GM21528 (cell line): ENCODE data around the gene A2ML1.
"Not testable (repeated sequence)": the region's sequence is repeated elsewhere in the genome, so short reads cannot be mapped to it uniquely, and the experiment has no call there.

ENCODE experiments used
- ATAC-seq: cut with Tn5 transposase; IDR thresholded peaks from one replicate; pipeline ENCODE4 v1.9.1; 2021; ENCODE audit warnings: mild to moderate bottlenecking, moderate library complexity; ENCODE audit not compliant: unreplicated experiment, low FRiP score

A2ML1 gene

GRCh38 chr12:8903646-8904045 is 81.2 kb downstream of the A2ML1 start:
- no peak for ATAC-seq

GRCh38 chr12:8904665-8905064 is 82.2 kb downstream of the A2ML1 start:
- no peak for ATAC-seq

- ATAC-seq = no peak
These were observed 83.1 kb downstream of the A2ML1 start for GRCh38 chr12:8905546-8905945.

- ATAC-seq = no peak
These were observed 84.1 kb downstream of the A2ML1 start for GRCh38 chr12:8906266-8907180.

GRCh38 chr12:8907513-8907912 is 85.1 kb downstream of the A2ML1 start:
- no peak for ATAC-seq

DNA sequence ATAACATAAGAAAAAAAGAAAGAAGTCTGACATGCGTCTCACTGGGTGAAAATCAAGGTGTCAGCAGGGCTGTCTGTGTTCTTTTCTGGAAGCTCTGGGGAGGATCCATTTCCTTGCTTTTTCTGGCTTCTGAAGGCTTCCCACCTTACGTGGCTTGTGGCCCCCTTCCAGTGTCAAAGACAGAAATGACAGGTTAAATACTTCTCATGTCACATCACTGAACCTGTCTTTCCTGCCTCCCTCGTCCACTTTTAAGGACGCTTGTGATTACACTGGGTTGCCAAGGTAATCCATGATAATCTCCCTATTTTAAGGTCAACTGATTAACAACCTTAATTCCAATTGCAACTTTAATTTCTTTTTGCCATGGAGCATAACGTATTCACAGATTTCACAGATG is 87.3 kb downstream of the A2ML1 start:
- ATAC-seq = no peak

DNA sequence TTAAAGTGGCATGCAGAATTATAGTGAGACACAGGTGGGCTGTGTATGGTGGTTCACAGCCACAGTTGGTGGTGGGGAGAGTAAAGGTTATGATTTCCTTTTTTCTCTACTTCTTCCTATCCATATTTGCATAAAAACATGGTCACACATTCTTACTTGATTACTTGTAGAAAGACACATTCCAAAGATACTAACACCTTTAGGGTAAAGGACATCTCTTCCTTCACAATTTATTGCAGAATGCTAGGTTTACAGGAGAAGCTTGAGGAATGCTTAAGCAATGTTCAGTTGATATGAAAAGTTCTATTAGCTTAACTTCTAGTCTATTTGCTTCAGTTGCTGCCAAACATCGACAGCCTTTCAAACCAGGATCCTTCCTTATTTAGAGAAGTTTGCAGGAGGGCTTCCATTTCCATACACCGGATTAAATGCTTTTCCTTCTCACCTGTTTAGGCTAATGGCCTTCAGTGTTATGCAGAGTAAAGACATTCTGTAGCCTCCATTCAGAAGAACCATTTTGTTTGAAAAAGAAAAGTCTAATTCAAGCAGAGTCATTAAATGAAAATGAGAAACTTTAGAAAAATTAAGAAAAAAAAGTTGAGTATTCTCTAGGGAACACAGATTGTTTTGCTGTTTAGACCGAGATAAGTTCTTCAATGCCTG is 89.3 kb downstream of the A2ML1 start:
- ATAC-seq = no peak

- no peak for ATAC-seq
These were observed 90.5 kb downstream of the A2ML1 start for GRCh38 chr12:8912914-8913313.

DNA sequence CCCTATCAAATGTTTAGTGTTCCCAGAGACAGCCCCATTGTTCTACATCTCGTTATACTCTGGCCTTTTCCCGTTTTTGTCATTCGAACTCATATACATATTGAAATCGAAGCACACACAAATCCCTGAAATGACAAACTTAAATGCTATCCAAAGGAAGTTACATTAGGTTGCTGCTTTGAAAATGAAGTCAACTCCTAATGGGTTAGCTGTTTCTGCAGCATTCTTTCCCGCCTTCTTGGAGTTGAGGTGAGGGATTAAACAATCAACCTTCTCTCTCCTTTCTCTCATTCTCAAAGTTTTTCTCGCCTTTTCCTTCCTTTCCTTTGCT is 91.2 kb downstream of the A2ML1 start:
- no peak for ATAC-seq

DNA sequence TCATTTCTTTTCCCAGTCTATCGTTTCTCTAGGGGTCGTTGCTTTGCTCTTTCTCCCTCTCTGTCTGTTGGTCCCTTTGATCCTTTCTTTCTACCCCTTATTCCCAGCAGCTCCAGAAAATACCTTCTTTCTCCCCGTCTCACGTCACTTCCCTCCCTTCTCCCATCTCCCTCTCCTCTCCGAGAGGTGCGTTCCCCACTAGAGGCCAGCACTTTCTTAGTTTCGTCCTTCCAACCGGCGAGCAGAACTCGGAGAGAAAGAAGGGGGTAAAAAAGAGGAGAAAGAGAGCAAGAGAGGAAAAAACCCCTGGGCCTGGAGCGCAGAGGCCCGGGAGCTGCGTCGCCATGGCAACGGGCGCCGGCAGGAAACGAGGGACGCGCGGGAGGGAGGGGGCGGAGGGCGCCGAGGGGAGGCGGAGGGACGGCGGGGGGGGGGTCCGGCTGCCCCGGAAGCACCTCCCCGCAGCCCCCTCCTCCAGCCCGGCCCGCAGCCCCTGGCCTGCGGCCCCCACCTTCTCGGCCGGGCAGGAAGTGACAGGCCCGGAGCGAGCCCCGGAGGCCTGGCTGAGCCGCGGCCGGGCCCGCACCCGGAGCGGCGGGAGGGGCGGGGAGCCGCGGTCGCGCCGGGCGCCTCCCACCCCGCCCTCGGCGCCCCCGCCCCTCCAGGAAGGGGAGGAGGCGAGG is 91.8 kb downstream of the A2ML1 start, which contains the start of gene PHC1:
TSS of gene PHC1 (plus strand) at position 477 of the 683 bp plus-strand sequence. CDS start 3,169 bp downstream, outside the sequence.
- ATAC-seq = peak; percentile 62

DNA sequence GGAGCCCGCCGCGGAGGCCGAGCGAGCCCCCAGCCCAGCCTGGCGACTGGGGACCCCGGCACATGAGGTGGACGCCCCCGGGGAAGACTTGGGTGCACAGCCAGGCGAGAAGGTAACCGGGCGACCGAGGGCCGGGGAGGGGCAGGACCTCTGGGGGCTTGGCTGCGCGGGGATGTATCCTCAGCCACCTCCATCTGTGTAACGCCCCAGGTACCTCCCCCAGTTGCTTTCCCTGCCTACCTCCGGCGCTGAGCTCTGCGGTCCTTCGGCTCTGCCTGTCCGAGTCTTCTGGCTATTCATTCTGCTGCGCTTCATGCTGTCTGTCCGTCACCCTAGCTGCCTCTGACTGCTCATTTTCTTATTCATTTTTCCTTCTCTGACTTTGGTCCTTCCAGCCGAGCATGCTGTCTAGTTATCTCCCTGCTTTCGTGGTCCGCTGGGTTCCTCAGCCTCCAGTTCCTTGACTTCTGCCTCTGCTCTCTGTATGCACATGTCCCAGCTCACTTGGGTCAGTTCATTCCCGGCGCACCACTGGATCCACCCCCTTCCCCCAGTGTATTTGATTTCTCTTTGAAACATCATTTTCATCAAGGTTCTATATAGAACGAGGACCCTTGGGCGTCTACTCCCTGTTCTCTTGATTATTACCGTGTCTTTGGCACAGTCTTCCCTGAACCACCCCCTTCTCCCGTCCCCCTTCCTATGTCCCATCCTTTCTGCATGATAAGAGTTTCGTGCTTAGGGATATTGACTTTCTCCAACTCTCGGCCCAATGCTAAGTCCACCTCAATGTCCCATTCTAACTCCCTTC is 92.5 kb downstream of the A2ML1 start:
- peak; percentile 68 for ATAC-seq

GRCh38 chr12:8916154-8916553 is 93.7 kb downstream of the A2ML1 start:
- no peak for ATAC-seq

DNA sequence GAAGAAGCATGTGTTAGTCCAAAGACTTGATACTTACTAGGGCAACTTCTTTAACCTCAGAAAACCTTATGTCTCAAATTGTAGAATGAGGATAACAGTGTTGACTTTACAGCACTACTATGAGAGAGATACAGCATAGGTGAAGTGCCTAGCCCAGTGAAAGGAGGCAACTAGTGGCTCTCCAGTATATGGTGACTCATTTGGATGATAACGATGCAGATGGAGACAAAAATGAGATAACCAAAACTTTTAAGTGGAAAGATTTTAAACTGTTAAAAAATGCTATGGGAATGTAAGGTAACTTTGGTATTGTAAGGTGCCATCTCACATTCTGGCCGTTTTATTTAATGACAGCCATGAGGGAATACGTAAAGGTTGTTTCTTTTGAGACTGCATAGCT is 94.6 kb downstream of the A2ML1 start:
- no peak for ATAC-seq

GRCh38 chr12:8917751-8918150 is 95.3 kb downstream of the A2ML1 start:
- no peak for ATAC-seq

DNA sequence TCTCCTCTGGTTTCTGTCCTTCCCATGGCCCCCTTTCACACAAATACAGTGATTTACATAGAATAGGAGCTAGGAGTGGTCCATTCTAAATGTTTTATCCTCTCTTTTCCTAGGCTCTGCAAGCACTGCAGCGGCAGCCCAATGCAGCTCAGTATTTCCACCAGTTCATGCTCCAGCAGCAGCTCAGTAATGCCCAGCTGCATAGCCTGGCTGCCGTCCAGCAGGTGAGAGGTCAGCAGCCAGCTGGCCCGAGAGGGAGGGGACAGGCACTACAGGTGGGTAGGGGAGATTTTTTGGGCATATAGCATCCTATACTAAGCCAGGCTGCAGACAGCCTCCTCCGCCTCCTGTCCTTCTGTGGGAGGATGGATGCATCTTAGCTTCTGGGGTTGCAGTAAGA is 97.2 kb downstream of the A2ML1 start:
- ATAC-seq = not testable (repeated sequence)

- ATAC-seq = no peak
These were observed 100.1 kb downstream of the A2ML1 start for GRCh38 chr12:8922544-8922943.
